Upper lobe of left lung (tissue), 6 donors: ENCODE data around the gene FREM1. TPM values are rescaled to one million over a fixed set of nuclear protein-coding genes. Genes with fewer than 3 reads are reported as not detected.

ENCODE experiments used
- ATAC-seq, 2 donors: fragments of 200-7000 bp; cut with Tn5 transposase; one replicate each; pipeline ENCODE4 v1.9.1; 2022; ENCODE audit warnings: mild to moderate bottlenecking in 2 of 2, moderate library complexity in 2 of 2; ENCODE audit not compliant: low FRiP score in 2 of 2
- DNase-seq, 2 donors: peaks; one replicate each; pipeline ENCODE4 v3.0.0-alpha.2; 2019 to 2020
- H3K27ac ChIP-seq, 4 donors: fragments of 200-600 bp; sonication (generic); one replicate each; pipeline ENCODE4 v1.5.1; 2016 to 2019
- H3K27me3 ChIP-seq, 4 donors: fragments of 200-600 bp; sonication (generic); one replicate each; pipeline ENCODE4 v1.5.1; 2017 to 2019
- H3K36me3 ChIP-seq, 4 donors: fragments of 200-600 bp; sonication (generic); one replicate each; pipeline ENCODE4 v1.5.1; 2016 to 2019
- H3K4me1 ChIP-seq, 4 donors: fragments of 200-600 bp; sonication (generic); one replicate each; pipeline ENCODE4 v1.5.1; 2018 to 2019
- H3K4me3 ChIP-seq, 4 donors: fragments of 200-600 bp; sonication (generic); one replicate each; pipeline ENCODE4 v1.5.1; 2017 to 2019; ENCODE audit warnings: mild to moderate bottlenecking in 2 of 4, moderate library complexity in 1 of 4
- H3K9me3 ChIP-seq, 4 donors: fragments of 200-600 bp; sonication (generic); one replicate each; pipeline ENCODE4 v1.5.1; 2018 to 2019
- EP300 ChIP-seq, 4 donors: sonication (generic); formaldehyde crosslinking; IDR thresholded peaks; one replicate each; pipeline ENCODE4 v1.5.1; 2017; ENCODE audit warnings: antibody characterized with exemption in 4 of 4, control low read depth in 2 of 4
- POLR2A ChIP-seq, 4 donors: fragments of 450-650 bp; IDR thresholded peaks; one replicate each; pipeline ENCODE4 v1.5.1; 2016 to 2017; ENCODE audit warnings: antibody characterized with exemption in 4 of 4, mild to moderate bottlenecking in 2 of 4
- POLR2AphosphoS5 ChIP-seq, 2 donors: sonication (generic); formaldehyde crosslinking; IDR thresholded peaks; one replicate each; pipeline ENCODE4 v1.5.1; 2017; ENCODE audit warnings: antibody characterized with exemption in 2 of 2
- WGBS, 2 donors: methylation state at CpG; one replicate each; pipeline ENCODE4 v1.1.5; 2017 to 2018; 5-methylcytosine and 5-hydroxymethylcytosine counted together
- total RNA-seq, 6 donors: library from RNA; depleted of rRNA in 4 of 6; stranded (reverse); fragments of >200 nt in 4 of 6; gene quantifications; one replicate each; pipeline versions ENCODE4 v1.1.0 to v1.2.1, GENCODE V29; 2016 to 2021
- TF ChIP-seq, protein P1 (sequence below), 6 experiments: fragments of 450-650 bp in 4 of 6; fragments of 200-600 bp in 2 of 6; sonication (generic) in 2 of 6; IDR thresholded peaks; one replicate each; pipeline ENCODE4 v1.5.1; 2016 to 2019; ENCODE audit warnings: antibody characterized with exemption in 6 of 6
- donor health status: DM: no; HTN: no; CAD: no; lungs with moderate emphysema.
- donor health status: DM: no; HTN: yes; CAD: no; lungs with severe emphysema.

Gene FREM1
- total RNA-seq, 6 donors from 2014 or later, result 1.1 to 6.3 (median 2.8) TPM

- no peaks in the 10 kb centered on the region for H3K36me3 ChIP-seq
- WGBS, 2 donors, result 64 to 66% methylated on average over 4 of the region's 4 CpGs
- TF ChIP-seq POLR2A (IDR thresholded peaks at IDR 0.05), result no peak
- TF ChIP-seq, protein P1, sequence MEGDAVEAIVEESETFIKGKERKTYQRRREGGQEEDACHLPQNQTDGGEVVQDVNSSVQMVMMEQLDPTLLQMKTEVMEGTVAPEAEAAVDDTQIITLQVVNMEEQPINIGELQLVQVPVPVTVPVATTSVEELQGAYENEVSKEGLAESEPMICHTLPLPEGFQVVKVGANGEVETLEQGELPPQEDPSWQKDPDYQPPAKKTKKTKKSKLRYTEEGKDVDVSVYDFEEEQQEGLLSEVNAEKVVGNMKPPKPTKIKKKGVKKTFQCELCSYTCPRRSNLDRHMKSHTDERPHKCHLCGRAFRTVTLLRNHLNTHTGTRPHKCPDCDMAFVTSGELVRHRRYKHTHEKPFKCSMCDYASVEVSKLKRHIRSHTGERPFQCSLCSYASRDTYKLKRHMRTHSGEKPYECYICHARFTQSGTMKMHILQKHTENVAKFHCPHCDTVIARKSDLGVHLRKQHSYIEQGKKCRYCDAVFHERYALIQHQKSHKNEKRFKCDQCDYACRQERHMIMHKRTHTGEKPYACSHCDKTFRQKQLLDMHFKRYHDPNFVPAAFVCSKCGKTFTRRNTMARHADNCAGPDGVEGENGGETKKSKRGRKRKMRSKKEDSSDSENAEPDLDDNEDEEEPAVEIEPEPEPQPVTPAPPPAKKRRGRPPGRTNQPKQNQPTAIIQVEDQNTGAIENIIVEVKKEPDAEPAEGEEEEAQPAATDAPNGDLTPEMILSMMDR (IDR thresholded peaks at IDR 0.05), result no peak
- no peak for TF ChIP-seq POLR2AphosphoS5 (IDR thresholded peaks at IDR 0.05)
- no peak for TF ChIP-seq EP300 (IDR thresholded peaks at IDR 0.05)
- H3K9me3 ChIP-seq, result no peaks in the 10 kb centered on the region
- H3K27me3 ChIP-seq, result no peaks in the 10 kb centered on the region
- ATAC-seq (no peak), DNase-seq (no peak)
- H3K27ac ChIP-seq, result no peak overlapping the region
- H3K4me1 ChIP-seq, result no peaks in the 10 kb centered on the region
- H3K4me3 ChIP-seq, result no peak overlapping the region
These were observed 91.0 kb downstream of the FREM1 start for GRCh38 chr9:14819183-14819582.

DNA sequence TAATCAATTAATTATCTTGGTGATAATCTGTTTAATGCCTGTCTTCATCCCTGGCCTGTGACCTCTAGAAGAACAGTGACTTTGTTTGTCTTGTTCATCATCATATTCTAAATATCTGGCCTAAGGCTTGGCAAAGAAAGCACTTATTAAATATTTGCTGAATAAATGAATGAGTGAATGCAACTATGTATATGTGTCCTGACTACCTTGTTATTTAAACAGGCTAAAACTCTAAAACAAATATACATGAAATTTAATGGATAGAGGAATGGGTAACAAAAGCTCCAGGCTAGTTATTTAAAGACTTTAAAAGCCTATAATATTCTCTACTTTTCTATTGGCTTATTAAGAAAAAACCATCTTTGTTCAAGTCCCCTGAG, 96.0 kb downstream of the FREM1 start:
- Histone ChIP-seq H3K4me3 (no peak overlapping the region), H3K27ac (no peak overlapping the region), H3K9me3 (no peaks in the 10 kb centered on the region), H3K36me3 (no peaks in the 10 kb centered on the region), H3K4me1 (no peaks in the 10 kb centered on the region), H3K27me3 (no peaks in the 10 kb centered on the region)
- TF ChIP-seq, protein P1 (IDR thresholded peaks at IDR 0.05), result no peak
- no peak for TF ChIP-seq EP300 (IDR thresholded peaks at IDR 0.05)
- no peak for TF ChIP-seq POLR2A (IDR thresholded peaks at IDR 0.05)
- TF ChIP-seq POLR2AphosphoS5 (IDR thresholded peaks at IDR 0.05), result no peak
- DNase-seq (no peak), ATAC-seq (no peak)

DNA sequence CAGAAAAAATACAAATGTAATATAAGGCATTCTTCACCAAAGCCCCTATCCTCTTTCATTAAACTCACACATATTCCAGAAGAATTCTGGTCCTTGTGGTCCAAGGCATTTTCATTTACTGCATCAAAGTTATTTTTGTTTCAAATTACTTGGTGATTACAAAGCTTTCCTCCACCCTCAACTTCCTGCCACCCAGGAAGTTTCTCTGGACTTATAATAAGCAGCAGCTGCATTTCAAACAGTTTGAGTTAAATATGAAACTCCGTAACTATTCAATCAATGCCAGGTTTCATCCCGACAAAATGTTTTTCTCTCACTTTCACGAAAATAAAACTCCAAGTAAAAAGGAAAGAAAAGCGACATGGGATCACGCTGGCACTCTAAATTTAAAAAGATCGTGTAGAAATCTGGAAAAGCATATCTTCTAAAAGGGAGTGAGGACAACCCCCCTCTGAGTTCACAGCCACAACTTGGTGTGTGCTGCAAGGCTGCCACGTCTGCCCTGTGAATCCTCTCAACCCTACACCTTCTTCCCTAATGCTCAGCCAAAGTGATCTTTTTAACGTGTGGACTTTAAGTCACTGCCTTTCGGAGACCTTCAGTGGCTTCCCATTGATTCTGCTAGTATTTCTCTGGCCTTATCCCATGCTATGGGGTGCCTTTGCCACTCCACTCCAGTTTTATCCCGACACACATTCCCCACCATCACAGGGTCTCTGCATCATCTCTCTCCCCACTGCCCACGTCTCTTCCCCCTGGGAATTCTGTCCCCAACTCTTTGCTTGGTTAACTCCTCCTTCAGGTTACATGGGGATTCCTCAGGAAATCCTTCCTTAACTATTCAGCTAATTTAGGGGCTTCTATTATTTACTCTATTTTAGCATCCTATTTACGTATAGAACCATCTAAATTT, 96.6 kb downstream of the FREM1 start:
- TF ChIP-seq POLR2A (IDR thresholded peaks at IDR 0.05) (no peak), EP300 (IDR thresholded peaks at IDR 0.05) (no peak), POLR2AphosphoS5 (IDR thresholded peaks at IDR 0.05) (no peak)
- TF ChIP-seq, protein P1 (IDR thresholded peaks at IDR 0.05), result no peak
- WGBS, 2 donors, result 67 to 74% methylated on average over 12 of the region's 12 CpGs
- Histone ChIP-seq H3K36me3 (no peaks in the 10 kb centered on the region), H3K4me3 (no peak overlapping the region), H3K27ac (no peak overlapping the region), H3K4me1 (no peaks in the 10 kb centered on the region), H3K27me3 (no peaks in the 10 kb centered on the region), H3K9me3 (no peaks in the 10 kb centered on the region)
- DNase-seq (no peak), ATAC-seq (no peak)

DNA sequence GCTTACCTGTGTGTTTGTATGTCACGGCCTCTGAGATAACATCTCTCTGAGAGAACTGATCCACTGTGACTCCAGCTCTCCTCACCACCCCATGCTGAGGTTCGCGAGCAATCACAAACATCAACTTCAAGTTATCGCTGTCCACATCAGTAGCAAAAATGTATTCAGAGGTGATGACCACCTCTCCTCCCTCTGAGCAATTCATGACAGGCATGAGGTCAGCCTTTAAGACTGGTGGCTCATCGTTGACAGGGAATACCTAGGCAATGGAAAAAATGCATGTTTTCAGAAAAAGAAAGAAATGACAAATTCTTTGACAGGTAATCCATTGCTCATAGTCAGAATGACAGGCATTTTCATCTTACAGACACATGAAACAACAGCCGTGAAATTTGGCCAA, 97.4 kb downstream of the FREM1 start:
- TF ChIP-seq, protein P1 (IDR thresholded peaks at IDR 0.05), result no peak
- no peak for TF ChIP-seq POLR2AphosphoS5 (IDR thresholded peaks at IDR 0.05)
- no peak for TF ChIP-seq EP300 (IDR thresholded peaks at IDR 0.05)
- no peak for TF ChIP-seq POLR2A (IDR thresholded peaks at IDR 0.05)
- DNase-seq (no peak), ATAC-seq (no peak)
- no peaks in the 10 kb centered on the region for H3K9me3 ChIP-seq
- no peak overlapping the region for H3K4me3 ChIP-seq
- no peaks in the 10 kb centered on the region for H3K27me3 ChIP-seq
- whole genome bisulfite sequencing, 2 donors, result 90 to 96% methylated on average over 6 of the region's 6 CpGs
- no peaks in the 10 kb centered on the region for H3K36me3 ChIP-seq
- H3K4me1 ChIP-seq, result no peaks in the 10 kb centered on the region
- H3K27ac ChIP-seq, result no peak overlapping the region

DNA sequence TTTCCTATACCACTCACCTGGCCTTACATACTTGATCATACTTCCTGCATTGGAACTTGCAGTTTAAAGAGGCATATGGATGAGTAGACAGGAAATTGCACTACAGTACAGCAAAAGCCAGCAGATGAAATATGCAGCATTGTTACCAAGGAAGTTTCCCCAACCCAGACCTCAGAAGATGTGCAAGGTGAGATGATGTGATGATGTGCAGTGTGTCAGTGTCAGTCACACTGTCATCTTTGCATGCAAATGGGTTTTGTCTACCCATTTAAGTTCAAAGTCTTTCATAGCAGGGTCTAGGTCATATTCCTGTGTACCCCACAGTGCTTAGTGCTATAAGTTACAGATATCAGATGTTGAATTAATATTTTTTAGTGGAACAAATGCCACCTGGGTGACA, 98.4 kb downstream of the FREM1 start:
- Histone ChIP-seq H3K27me3 (no peaks in the 10 kb centered on the region), H3K4me1 (no peaks in the 10 kb centered on the region), H3K36me3 (no peaks in the 10 kb centered on the region), H3K27ac (no peak overlapping the region), H3K4me3 (no peak overlapping the region), H3K9me3 (no peaks in the 10 kb centered on the region)
- no peak for DNase-seq
- TF ChIP-seq, protein P1 (IDR thresholded peaks at IDR 0.05), result no peak
- no peak for TF ChIP-seq POLR2A (IDR thresholded peaks at IDR 0.05)
- TF ChIP-seq EP300 (IDR thresholded peaks at IDR 0.05), result no peak
- no peak for TF ChIP-seq POLR2AphosphoS5 (IDR thresholded peaks at IDR 0.05)
- no peak for ATAC-seq
